ENCODE measurements around the gene PRMT9. TPM values are rescaled to one million over a fixed set of nuclear protein-coding genes. Genes with fewer than 3 reads are reported as not detected.

Gene PRMT9
- total RNA-seq, 1 experiment from 2014 or later = 10.5 TPM

- no peak overlapping the region for H2AK5ac ChIP-seq (ENCODE audit: insufficient read length, low read length)
- Mint-ChIP-seq H3K27me3 (ENCODE audit: low read depth) (no peaks in the 10 kb centered on the region), H3K4me1 (peaks cover 11 to 13% of the 10 kb centered on the region in 2 experiments), H3K4me3 (no peak overlapping the region), H3K27ac (peak overlapping the region; percentile 74 to 98 (median 85); a peak in 6 of 7 replicates), H3K9me3 (no peaks in the 10 kb centered on the region), H3K36me3 (ENCODE audit: insufficient read depth in 1 of 3, low read depth in 3 of 3) (peaks cover 3 to 15% (median 8%) of the 10 kb centered on the region in 3 experiments; a peak in 6 of 7 replicates)
- no peaks in the 10 kb centered on the region for H3K27me3 ChIP-seq (ENCODE audit: insufficient read depth, low read length)
- peak; percentile 83 for DNase-seq
- no peak overlapping the region for H2BK20ac ChIP-seq (ENCODE audit: low read depth, low read length, poor library complexity, severe bottlenecking)
- H3K18ac ChIP-seq (ENCODE audit: insufficient read length, low read depth, low read length) = no peak overlapping the region
- no peak overlapping the region for H2BK12ac ChIP-seq (ENCODE audit: insufficient read length, low read depth, low read length)
- H3K23me2 ChIP-seq (ENCODE audit: insufficient read length, low read depth, low read length, poor library complexity, severe bottlenecking) = peaks cover 8% of the 10 kb centered on the region
- H4K8ac ChIP-seq (replicated peaks; ENCODE audit: insufficient read length, low read depth, low read length) = no peak overlapping the region
- no peak overlapping the region for H3K56ac ChIP-seq (ENCODE audit: insufficient read length, low read depth, low read length)
- H3K23ac ChIP-seq (ENCODE audit: insufficient read length, low read depth, low read length) = no peak overlapping the region
- no peak overlapping the region for H2BK15ac ChIP-seq (ENCODE audit: low read depth, low read length)
- no peak overlapping the region for H3K9ac ChIP-seq (ENCODE audit: extremely low read depth, insufficient read length, low read length)
- peaks cover 3% of the 10 kb centered on the region; the same call in 1 of the 2 replicates for H3K79me2 ChIP-seq (ENCODE audit: insufficient read depth, low read length)
- H3K14ac ChIP-seq (ENCODE audit: insufficient read depth, low read length) = no peak overlapping the region
- no peak overlapping the region for H3K4me2 ChIP-seq (ENCODE audit: insufficient read depth, insufficient read length, low read length)
- H3K27ac ChIP-seq (ENCODE audit: insufficient read length, low read depth, low read length) = no peak overlapping the region
- peaks cover 5% of the 10 kb centered on the region for H3K79me1 ChIP-seq (ENCODE audit: insufficient read depth, low read depth, low read length, poor library complexity, severe bottlenecking)
- H4K20me1 ChIP-seq (ENCODE audit: control insufficient read depth, insufficient read depth, insufficient read length) = no peaks in the 10 kb centered on the region
- WGBS (ENCODE audit: extremely low coverage, insufficient read length, low lambda C conversion rate) = no CpG with 5 or more reads among the region's 12 CpGs
- H2BK120ac ChIP-seq (ENCODE audit: low read depth, low read length, poor library complexity, severe bottlenecking) = no peak overlapping the region
- H3K9me3 ChIP-seq (ENCODE audit: control insufficient read depth, low read depth, low read length) = no peaks in the 10 kb centered on the region
- H2AFZ ChIP-seq (ENCODE audit: low read length) = no peak overlapping the region
- no peak overlapping the region for H3T11ph ChIP-seq (ENCODE audit: low read length)
- H2BK5ac ChIP-seq (ENCODE audit: insufficient read length, low read length) = no peak overlapping the region
- H4K5ac ChIP-seq (ENCODE audit: insufficient read length, low read depth, low read length) = no peak overlapping the region
- peak; percentile 69 for TF ChIP-seq CTCF (conservative IDR thresholded peaks at IDR 0.05)
- no peaks in the 10 kb centered on the region for H3K4me1 ChIP-seq (ENCODE audit: insufficient read depth, low read length)
- H3K4ac ChIP-seq (ENCODE audit: low read depth, low read length) = no peak overlapping the region
- H4K91ac ChIP-seq (ENCODE audit: insufficient read length, low read depth, low read length) = no peak overlapping the region
Measured at GRCh38 chr4:147678796-147679549, 5.0 kb downstream of the PRMT9 start.

All from H9 (cell line).